ENCODE measurements around the gene FAM193B. TPM values are rescaled to one million over a fixed set of nuclear protein-coding genes. Genes with fewer than 3 reads are reported as not detected.
A peak's percentile ranks its signal among the peaks of the same experiment; 100 is the strongest.

The FAM193B gene
- total RNA-seq, 1 donor from 2014 or later = 103 TPM

- no peak for DNase-seq (ENCODE audit: extremely low spot score, unreplicated experiment)
- no peaks in the 10 kb centered on the region for H3K27me3 Mint-ChIP-seq
- no peaks in the 10 kb centered on the region for H3K9me3 Mint-ChIP-seq
- peaks cover 4% of the 10 kb centered on the region for H3K36me3 Mint-ChIP-seq
- H3K4me3 Mint-ChIP-seq = no peak overlapping the region
- H3K27ac Mint-ChIP-seq = no peak overlapping the region
- TF ChIP-seq, protein P1, sequence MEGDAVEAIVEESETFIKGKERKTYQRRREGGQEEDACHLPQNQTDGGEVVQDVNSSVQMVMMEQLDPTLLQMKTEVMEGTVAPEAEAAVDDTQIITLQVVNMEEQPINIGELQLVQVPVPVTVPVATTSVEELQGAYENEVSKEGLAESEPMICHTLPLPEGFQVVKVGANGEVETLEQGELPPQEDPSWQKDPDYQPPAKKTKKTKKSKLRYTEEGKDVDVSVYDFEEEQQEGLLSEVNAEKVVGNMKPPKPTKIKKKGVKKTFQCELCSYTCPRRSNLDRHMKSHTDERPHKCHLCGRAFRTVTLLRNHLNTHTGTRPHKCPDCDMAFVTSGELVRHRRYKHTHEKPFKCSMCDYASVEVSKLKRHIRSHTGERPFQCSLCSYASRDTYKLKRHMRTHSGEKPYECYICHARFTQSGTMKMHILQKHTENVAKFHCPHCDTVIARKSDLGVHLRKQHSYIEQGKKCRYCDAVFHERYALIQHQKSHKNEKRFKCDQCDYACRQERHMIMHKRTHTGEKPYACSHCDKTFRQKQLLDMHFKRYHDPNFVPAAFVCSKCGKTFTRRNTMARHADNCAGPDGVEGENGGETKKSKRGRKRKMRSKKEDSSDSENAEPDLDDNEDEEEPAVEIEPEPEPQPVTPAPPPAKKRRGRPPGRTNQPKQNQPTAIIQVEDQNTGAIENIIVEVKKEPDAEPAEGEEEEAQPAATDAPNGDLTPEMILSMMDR (conservative IDR thresholded peaks at IDR 0.05) = no peak
- peaks cover under 1% of the 10 kb centered on the region for H3K4me1 Mint-ChIP-seq (ENCODE audit: unreplicated experiment)
These were observed 44.3 kb downstream of the FAM193B start for GRCh38 chr5:177509991-177510566.

DNA sequence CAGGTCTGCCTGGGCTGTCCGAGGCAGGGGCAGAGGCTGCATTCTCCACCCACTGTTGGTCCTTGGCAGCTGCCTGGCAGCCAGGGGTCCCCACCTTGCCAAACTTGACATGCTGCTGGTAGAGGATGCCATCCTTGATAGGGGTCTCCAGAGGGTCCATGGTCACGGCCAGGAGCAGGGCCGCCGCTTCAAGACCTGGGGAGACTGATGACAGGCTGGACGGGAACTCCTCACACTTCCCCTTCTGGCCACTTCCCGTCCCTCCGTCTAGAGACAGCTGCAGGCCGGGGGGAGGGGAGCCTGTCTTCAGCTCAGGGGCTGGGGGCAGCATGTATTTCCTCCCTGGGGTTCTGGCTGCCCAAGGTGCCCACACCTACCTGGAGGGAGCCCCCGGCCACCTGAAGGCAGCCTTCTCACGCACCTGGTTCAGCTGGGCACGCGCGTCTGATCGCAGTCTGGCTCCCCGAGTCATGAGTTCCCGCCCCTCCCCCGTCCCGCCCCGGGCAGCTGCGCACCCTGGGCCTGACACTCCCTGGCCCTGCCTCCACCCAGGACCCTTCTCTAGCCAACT, 44.9 kb downstream of the FAM193B start, which contains the start of gene DOK3:
Gene DOK3 (minus strand): TSS at position 446 of the 571 bp plus-strand sequence. CDS start 286 bp downstream, at position 160.
- H3K36me3 Mint-ChIP-seq = peaks cover 4% of the 10 kb centered on the region
- no peaks in the 10 kb centered on the region for H3K9me3 Mint-ChIP-seq
- no peak for DNase-seq (ENCODE audit: extremely low spot score, unreplicated experiment)
- TF ChIP-seq, protein P1 (conservative IDR thresholded peaks at IDR 0.05) = no peak
- no peaks in the 10 kb centered on the region for H3K4me1 Mint-ChIP-seq (ENCODE audit: unreplicated experiment)
- H3K4me3 Mint-ChIP-seq = no peak within 1 kb of the TSS
- H3K27ac Mint-ChIP-seq = no peak within 1 kb of the TSS
- H3K27me3 Mint-ChIP-seq = no peaks in the 10 kb centered on the region

- Mint-ChIP-seq H3K4me1 (ENCODE audit: unreplicated experiment) (no peaks in the 10 kb centered on the region), H3K36me3 (peaks cover 4% of the 10 kb centered on the region), H3K27me3 (no peaks in the 10 kb centered on the region), H3K9me3 (no peaks in the 10 kb centered on the region), H3K4me3 (no peak overlapping the region), H3K27ac (no peak overlapping the region)
- DNase-seq (ENCODE audit: extremely low spot score, unreplicated experiment) = no peak
- TF ChIP-seq, protein P1 (conservative IDR thresholded peaks at IDR 0.05) = no peak
These were observed 45.5 kb downstream of the FAM193B start for GRCh38 chr5:177508837-177509236.

DNA sequence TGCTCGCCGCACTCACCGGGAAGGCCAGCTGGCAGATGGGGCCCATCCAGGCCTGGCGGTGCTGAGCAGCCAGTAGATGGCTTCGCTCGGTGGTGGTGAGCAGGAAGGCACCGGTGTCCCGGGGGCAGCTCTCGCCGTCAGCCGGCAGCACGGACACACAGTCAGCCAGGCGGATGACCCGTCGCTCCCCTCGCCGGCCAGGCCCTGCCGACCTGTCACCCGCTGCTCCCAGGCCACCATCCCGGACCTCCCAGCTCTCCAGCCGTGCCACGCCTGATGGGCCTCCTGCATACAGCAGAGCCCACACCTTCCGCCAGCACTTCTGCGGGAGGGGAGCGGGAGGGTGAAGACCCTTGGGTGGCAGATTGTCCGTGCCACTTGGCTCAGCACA, 46.1 kb downstream of the FAM193B start:
- H3K36me3 Mint-ChIP-seq = peaks cover 4% of the 10 kb centered on the region
- TF ChIP-seq, protein P1 (conservative IDR thresholded peaks at IDR 0.05) = no peak
- H3K27ac Mint-ChIP-seq = no peak overlapping the region
- H3K4me1 Mint-ChIP-seq (ENCODE audit: unreplicated experiment) = no peaks in the 10 kb centered on the region
- no peaks in the 10 kb centered on the region for H3K27me3 Mint-ChIP-seq
- H3K4me3 Mint-ChIP-seq = no peak overlapping the region
- H3K9me3 Mint-ChIP-seq = no peaks in the 10 kb centered on the region
- DNase-seq (ENCODE audit: extremely low spot score, unreplicated experiment) = no peak

DNA sequence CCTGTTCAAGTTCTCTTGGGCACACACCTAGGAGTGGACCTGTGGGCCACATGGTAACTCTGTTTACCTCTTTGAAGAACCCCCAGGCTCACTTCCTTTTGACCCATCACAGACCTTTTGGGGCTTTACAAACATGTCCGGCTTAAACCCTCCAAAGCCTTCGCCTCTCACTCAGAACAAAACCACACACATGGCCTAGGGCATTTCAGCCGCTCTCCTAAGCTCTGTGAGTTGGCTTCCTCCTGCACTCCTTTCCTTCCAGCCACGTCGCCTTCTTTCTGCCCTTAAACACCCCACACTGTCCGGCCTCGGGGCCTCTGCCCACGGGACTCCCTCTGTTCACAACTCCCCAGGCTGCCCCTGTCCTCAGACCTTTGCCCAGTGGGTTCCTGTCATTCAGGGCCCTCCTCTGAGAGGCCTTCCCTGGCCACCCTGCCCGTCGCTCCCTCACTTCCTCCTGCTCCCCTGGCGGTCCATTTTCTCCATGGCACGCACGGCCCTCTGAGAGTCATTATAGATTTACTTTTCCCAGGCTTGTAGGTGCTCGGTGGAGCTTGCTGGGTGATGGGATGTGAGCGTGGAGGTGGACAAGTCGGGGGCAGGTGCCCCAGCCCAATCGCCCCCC, 46.7 kb downstream of the FAM193B start:
- Mint-ChIP-seq H3K4me3 (no peak overlapping the region), H3K27me3 (no peaks in the 10 kb centered on the region), H3K4me1 (ENCODE audit: unreplicated experiment) (no peaks in the 10 kb centered on the region), H3K36me3 (peaks cover 4% of the 10 kb centered on the region), H3K27ac (peak overlapping the region; percentile 86), H3K9me3 (no peaks in the 10 kb centered on the region)
- TF ChIP-seq, protein P1 (conservative IDR thresholded peaks at IDR 0.05) = no peak
- DNase-seq (ENCODE audit: extremely low spot score, unreplicated experiment) = no peak

Measured in type B pancreatic cell (in vitro differentiated cells).